Heart left ventricle (tissue), 13 donors: Measurements from ENCODE around the gene PDE6D.

Source experiments
- CTCF ChIP-seq, 12 donors: fragments of 200-600 bp; sonication (generic) in 4 of 12; IDR thresholded peaks; one replicate each; pipeline versions ENCODE4 v1.5.0 to v1.8.0; 2018 to 2022; ENCODE audit warnings: antibody characterized with exemption in 12 of 12, mild to moderate bottlenecking in 5 of 12
- POLR2A ChIP-seq, 2 donors: fragments of 450-650 bp; IDR thresholded peaks; one replicate each; pipeline ENCODE4 v1.6.1; 2017; ENCODE audit warnings: antibody characterized with exemption in 2 of 2, mild to moderate bottlenecking in 2 of 2, moderate library complexity in 2 of 2
- donor health status: ischemic (EF 13 %, LVEDD 7.1; RV severe dilation, severe dysfunction).
- donor health status: DM: no; HTN: yes; CAD: no.
- donor health status: DM: no; HTN: no; CAD: no.
- donor health status: ischemic (EF 25% LVEDD 6.9; RV normal size, moderate dysfunction).
- donor health status: ischemic (EF 25% LVEDD 5.7; RV mildly dilated, moderate dysfunction).
- donor health status: ischemic (EF 35%, LVEDD 5.7; RV mildly dilated, moderate dysfunction).
- donor health status: nonischemic (EF 11% LVEDD 7.7; RV severe dilation, severe dysfunction).
- donor health status: DM: yes; HTN: yes; CAD: no.
- donor health status: PGD.
- donor health status: ischemic (EF 29% LVEDD 5.4; RV normal size, mild dysfunction).
- donor health status: nonischemic (EF 23%, LVEDD 6.1; RV moderate dilation, normal function).

- no peak for TF ChIP-seq CTCF (IDR thresholded peaks at IDR 0.05)
- no peak for TF ChIP-seq POLR2A (IDR thresholded peaks at IDR 0.05)
These were observed 4.7 kb upstream of the PDE6D start for GRCh38 chr2:231785822-231786176.
